ENCODE data around the gene PAF1. TPM values are rescaled to one million over a fixed set of nuclear protein-coding genes. Genes with fewer than 3 reads are reported as not detected.

PAF1 gene
- total RNA-seq, 2 experiments from 2014 or later: 33.1 to 45.9 TPM

DNA sequence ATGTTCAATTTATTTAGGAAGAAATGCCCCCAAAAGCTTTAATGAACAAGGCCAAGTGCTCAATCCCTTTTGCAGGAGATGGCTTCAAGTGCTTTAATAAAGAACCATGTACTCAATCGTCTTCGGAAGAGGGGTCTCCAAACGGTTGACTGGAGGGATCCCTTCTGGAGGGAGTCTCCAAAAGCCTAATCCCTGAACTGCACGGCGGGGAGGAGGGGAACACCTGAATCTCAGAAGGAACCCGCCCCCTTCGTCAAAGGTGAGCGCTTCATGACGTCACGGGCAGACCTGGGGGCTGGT is 505 bp downstream of the PAF1 start:
- Histone ChIP-seq H3K4me3 (ENCODE audit: low read depth, low read length, poor library complexity, severe bottlenecking) (peak overlapping the region; percentile 86), H3K4me1 (ENCODE audit: insufficient read depth, low read length, poor library complexity, severe bottlenecking) (peaks cover 24% of the 10 kb centered on the region), H3K9me2 (ENCODE audit: insufficient read depth, low read length) (no peaks in the 10 kb centered on the region), H3K4me2 (ENCODE audit: low read length) (peak overlapping the region; percentile 83), H3K79me2 (ENCODE audit: insufficient read depth, low read depth, low read length) (peaks cover 25% of the 10 kb centered on the region), H4K20me1 (ENCODE audit: insufficient read depth, low read length) (no peaks in the 10 kb centered on the region), H3K27ac (ENCODE audit: low read depth, low read length, poor library complexity, severe bottlenecking) (peak overlapping the region; percentile 84), H2AFZ (ENCODE audit: low read length) (peak overlapping the region; percentile 71; the same call in 1 of the 2 replicates), H3K36me3 (ENCODE audit: insufficient read depth, low read length) (peaks cover 60% of the 10 kb centered on the region), H3K9me3 (ENCODE audit: low read length) (no peaks in the 10 kb centered on the region)
- intact Hi-C loops (cut with micrococcal nuclease; ENCODE audit: unreplicated experiment): loop anchor here (2.0 kb wide), 1 partner anchor 142 kb away; the partner anchor contains the start of gene EID2B
- no TSS peak for BruUV-seq (replicated peaks)
- no peak for TF ChIP-seq EZH2phosphoT487 (IDR thresholded peaks at IDR 0.05; ENCODE audit: borderline replicate concordance, low read depth, low read length)
- TF ChIP-seq, protein P1, sequence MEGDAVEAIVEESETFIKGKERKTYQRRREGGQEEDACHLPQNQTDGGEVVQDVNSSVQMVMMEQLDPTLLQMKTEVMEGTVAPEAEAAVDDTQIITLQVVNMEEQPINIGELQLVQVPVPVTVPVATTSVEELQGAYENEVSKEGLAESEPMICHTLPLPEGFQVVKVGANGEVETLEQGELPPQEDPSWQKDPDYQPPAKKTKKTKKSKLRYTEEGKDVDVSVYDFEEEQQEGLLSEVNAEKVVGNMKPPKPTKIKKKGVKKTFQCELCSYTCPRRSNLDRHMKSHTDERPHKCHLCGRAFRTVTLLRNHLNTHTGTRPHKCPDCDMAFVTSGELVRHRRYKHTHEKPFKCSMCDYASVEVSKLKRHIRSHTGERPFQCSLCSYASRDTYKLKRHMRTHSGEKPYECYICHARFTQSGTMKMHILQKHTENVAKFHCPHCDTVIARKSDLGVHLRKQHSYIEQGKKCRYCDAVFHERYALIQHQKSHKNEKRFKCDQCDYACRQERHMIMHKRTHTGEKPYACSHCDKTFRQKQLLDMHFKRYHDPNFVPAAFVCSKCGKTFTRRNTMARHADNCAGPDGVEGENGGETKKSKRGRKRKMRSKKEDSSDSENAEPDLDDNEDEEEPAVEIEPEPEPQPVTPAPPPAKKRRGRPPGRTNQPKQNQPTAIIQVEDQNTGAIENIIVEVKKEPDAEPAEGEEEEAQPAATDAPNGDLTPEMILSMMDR (conservative IDR thresholded peaks at IDR 0.05; ENCODE audit: low read length): no peak
- POLR2A ChIA-PET: interaction anchor here (0.7 to 2.0 kb wide), 3 partner anchors 54 to 179 kb away, joined by 3 to 6 read pairs (median 4); partner anchors contain the start of gene SUPT5H
- DNase-seq (ENCODE audit: low spot score): no peak
- CTCF ChIA-PET (ENCODE audit: unreplicated experiment): no interaction called here

DNA sequence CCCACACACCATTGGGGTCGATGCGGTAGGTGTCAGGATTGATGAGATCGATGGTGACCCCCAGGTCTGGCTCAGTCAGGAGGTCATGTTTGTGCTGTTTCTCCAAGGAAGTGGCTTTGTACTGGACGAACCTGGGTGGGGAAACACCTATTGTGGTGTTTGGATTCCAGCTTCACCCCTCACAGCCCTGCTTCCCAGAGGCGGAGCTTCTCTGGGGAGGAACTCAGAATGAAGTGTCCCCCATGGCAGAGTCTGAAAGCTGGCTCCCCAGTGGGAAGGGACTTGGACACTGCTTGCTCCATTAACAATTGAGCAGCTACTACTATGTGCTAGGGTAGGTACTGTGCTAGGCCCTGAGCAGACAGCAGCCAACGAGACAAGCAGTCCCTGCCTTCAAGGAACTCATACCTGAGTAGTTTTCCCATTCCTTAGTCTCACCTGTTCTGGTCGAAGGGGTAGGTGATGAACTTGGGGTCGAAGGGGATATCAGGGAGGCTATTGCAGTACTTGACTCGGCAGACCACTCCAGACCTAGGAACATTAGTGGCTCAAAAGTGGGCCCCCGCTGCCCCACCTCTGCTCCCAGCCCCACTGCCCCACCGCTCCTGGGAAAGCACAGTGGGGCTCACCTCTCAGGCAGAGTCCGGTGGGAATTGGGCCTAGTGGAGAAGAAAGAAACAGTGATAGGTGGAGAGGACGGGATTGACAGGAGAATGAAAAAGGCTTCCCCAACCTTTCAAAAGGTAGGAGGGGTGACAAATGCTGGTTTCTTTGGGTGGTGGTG is 1.1 kb downstream of the PAF1 start:
- peaks cover 59% of the 10 kb centered on the region for H3K36me3 ChIP-seq (ENCODE audit: insufficient read depth, low read length)
- CTCF ChIA-PET (ENCODE audit: unreplicated experiment): no interaction called here
- no TSS peak for BruUV-seq (replicated peaks)
- POLR2A ChIA-PET: interaction anchor here (1.0 to 2.0 kb wide), 2 partner anchors 46 to 53 kb away, joined by 3 to 6 read pairs; partner anchors contain the start of gene RPS16
- H3K9me2 ChIP-seq (ENCODE audit: insufficient read depth, low read length): no peaks in the 10 kb centered on the region
- H3K4me2 ChIP-seq (ENCODE audit: low read length): peak overlapping the region; percentile 83
- peak overlapping the region; percentile 84 for H3K27ac ChIP-seq (ENCODE audit: low read depth, low read length, poor library complexity, severe bottlenecking)
- no peaks in the 10 kb centered on the region for H4K20me1 ChIP-seq (ENCODE audit: insufficient read depth, low read length)
- peaks cover 25% of the 10 kb centered on the region for H3K79me2 ChIP-seq (ENCODE audit: insufficient read depth, low read depth, low read length)
- no peak for DNase-seq (ENCODE audit: low spot score)
- intact Hi-C loops (cut with micrococcal nuclease; ENCODE audit: unreplicated experiment): loop anchor here (2.0 kb wide), 1 partner anchor 143 kb away; the partner anchor contains the start of gene EID2B
- H2AFZ ChIP-seq (ENCODE audit: low read length): no peak overlapping the region
- H3K4me1 ChIP-seq (ENCODE audit: insufficient read depth, low read length, poor library complexity, severe bottlenecking): peaks cover 24% of the 10 kb centered on the region
- TF ChIP-seq, protein P1 (conservative IDR thresholded peaks at IDR 0.05; ENCODE audit: low read length): no peak
- TF ChIP-seq EZH2phosphoT487 (IDR thresholded peaks at IDR 0.05; ENCODE audit: borderline replicate concordance, low read depth, low read length): no peak
- peak overlapping the region; percentile 86 for H3K4me3 ChIP-seq (ENCODE audit: low read depth, low read length, poor library complexity, severe bottlenecking)
- H3K9me3 ChIP-seq (ENCODE audit: low read length): no peaks in the 10 kb centered on the region

DNA sequence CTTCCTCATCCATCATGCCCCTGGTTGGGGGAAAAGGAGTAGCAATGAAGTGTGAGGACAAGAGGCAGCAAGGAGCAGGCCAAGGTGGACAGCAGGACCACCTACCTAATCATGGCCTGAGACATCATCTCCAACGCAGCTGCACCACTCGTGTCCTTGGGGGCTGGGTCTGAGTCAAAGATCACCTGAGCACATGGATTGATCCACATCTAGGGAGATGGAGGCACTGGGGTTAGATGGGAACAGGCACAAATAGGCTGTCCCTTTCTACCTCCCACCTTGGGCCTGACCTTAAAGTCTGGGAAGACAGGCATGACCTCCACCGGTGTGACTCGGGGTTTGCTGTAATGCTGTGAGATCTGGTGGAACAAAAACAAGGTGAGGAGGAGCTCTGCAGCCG is 2.2 kb downstream of the PAF1 start:
- H3K79me2 ChIP-seq (ENCODE audit: insufficient read depth, low read depth, low read length): peaks cover 25% of the 10 kb centered on the region
- no peak overlapping the region for H3K4me2 ChIP-seq (ENCODE audit: low read length)
- ChIA-PET CTCF (ENCODE audit: unreplicated experiment) (no interaction called here), POLR2A (no interaction called here)
- intact Hi-C loops (cut with micrococcal nuclease; ENCODE audit: unreplicated experiment): no loop called here
- no peak overlapping the region for H2AFZ ChIP-seq (ENCODE audit: low read length)
- no peak overlapping the region for H3K27ac ChIP-seq (ENCODE audit: low read depth, low read length, poor library complexity, severe bottlenecking)
- TF ChIP-seq, protein P1 (conservative IDR thresholded peaks at IDR 0.05; ENCODE audit: low read length): no peak
- TF ChIP-seq EZH2phosphoT487 (IDR thresholded peaks at IDR 0.05; ENCODE audit: borderline replicate concordance, low read depth, low read length): no peak
- H3K9me2 ChIP-seq (ENCODE audit: insufficient read depth, low read length): no peaks in the 10 kb centered on the region
- H4K20me1 ChIP-seq (ENCODE audit: insufficient read depth, low read length): 0 out of 2 replicates have a peak, but pooled peaks cover 2% of the 10 kb centered on the region
- H3K4me1 ChIP-seq (ENCODE audit: insufficient read depth, low read length, poor library complexity, severe bottlenecking): peaks cover 23% of the 10 kb centered on the region
- BruUV-seq (replicated peaks): TSS peak; percentile 75
- no peaks in the 10 kb centered on the region for H3K9me3 ChIP-seq (ENCODE audit: low read length)
- H3K36me3 ChIP-seq (ENCODE audit: insufficient read depth, low read length): peaks cover 60% of the 10 kb centered on the region
- DNase-seq (ENCODE audit: low spot score): no peak
- H3K4me3 ChIP-seq (ENCODE audit: low read depth, low read length, poor library complexity, severe bottlenecking): no peak overlapping the region

Data from OCI-LY7 (cell line).